ENCODE measurements around the gene TP63. TPM values are rescaled to one million over a fixed set of nuclear protein-coding genes. Genes with fewer than 3 reads are reported as not detected.

The TP63 gene
- total RNA-seq, 1 experiment from 2014 or later = not detected

DNA sequence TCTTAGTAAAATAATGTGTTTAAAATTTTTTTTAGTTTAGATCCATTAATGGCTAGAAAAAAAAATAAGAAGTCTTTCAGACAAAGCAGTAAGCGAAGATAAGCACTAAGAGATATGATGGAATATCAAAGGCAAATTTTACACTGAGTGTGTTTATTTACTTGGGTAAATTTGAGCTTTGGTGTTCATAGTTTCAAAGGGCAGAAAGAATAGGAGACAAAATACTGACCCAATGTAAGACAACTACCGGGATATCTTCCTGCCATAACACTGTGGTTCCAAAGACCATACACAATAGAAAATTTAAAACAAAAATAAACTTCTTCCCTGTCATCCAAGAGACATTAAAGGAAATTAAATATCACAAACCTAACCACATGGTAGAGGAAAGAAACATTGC lies 25.5 kb upstream of the TP63 start:
- Histone ChIP-seq H3K18ac (ENCODE audit: insufficient read length, low read depth, low read length) (no peak overlapping the region), H2BK12ac (ENCODE audit: insufficient read length, low read depth, low read length) (no peak overlapping the region), H3K4me1 (ENCODE audit: insufficient read depth, low read length) (no peaks in the 10 kb centered on the region), H3T11ph (ENCODE audit: low read length) (no peak overlapping the region), H2AFZ (ENCODE audit: low read length) (no peak overlapping the region), H4K91ac (ENCODE audit: insufficient read length, low read depth, low read length) (no peak overlapping the region), H3K4ac (ENCODE audit: low read depth, low read length) (no peak overlapping the region), H2AK5ac (ENCODE audit: insufficient read length, low read length) (no peak overlapping the region), H3K23me2 (ENCODE audit: insufficient read length, low read depth, low read length, poor library complexity, severe bottlenecking) (no peaks in the 10 kb centered on the region), H3K9me3 (ENCODE audit: control insufficient read depth, low read depth, low read length) (no peaks in the 10 kb centered on the region), H3K79me2 (ENCODE audit: insufficient read depth, low read length) (no peaks in the 10 kb centered on the region), H2BK5ac (ENCODE audit: insufficient read length, low read length) (no peak overlapping the region), H3K27ac (ENCODE audit: insufficient read length, low read depth, low read length) (no peak overlapping the region), H4K8ac (replicated peaks; ENCODE audit: insufficient read length, low read depth, low read length) (no peak overlapping the region), H2BK120ac (ENCODE audit: low read depth, low read length, poor library complexity, severe bottlenecking) (no peak overlapping the region), H3K9ac (ENCODE audit: extremely low read depth, insufficient read length, low read length) (no peak overlapping the region), H2BK15ac (ENCODE audit: low read depth, low read length) (no peak overlapping the region), H3K14ac (ENCODE audit: insufficient read depth, low read length) (no peak overlapping the region), H2BK20ac (ENCODE audit: low read depth, low read length, poor library complexity, severe bottlenecking) (no peak overlapping the region), H3K79me1 (ENCODE audit: insufficient read depth, low read depth, low read length, poor library complexity, severe bottlenecking) (no peaks in the 10 kb centered on the region), H3K23ac (ENCODE audit: insufficient read length, low read depth, low read length) (no peak overlapping the region), H3K27me3 (ENCODE audit: insufficient read depth, low read length) (no peaks in the 10 kb centered on the region), H3K4me2 (ENCODE audit: insufficient read depth, insufficient read length, low read length) (no peak overlapping the region), H4K5ac (ENCODE audit: insufficient read length, low read depth, low read length) (no peak overlapping the region), H3K56ac (ENCODE audit: insufficient read length, low read depth, low read length) (no peak overlapping the region), H4K20me1 (ENCODE audit: control insufficient read depth, insufficient read depth, insufficient read length) (no peaks in the 10 kb centered on the region)
- no CpG with 5 or more reads among the region's 2 CpGs for WGBS (ENCODE audit: extremely low coverage, insufficient read length, low lambda C conversion rate)
- no peaks in the 10 kb centered on the region for H3K27me3 Mint-ChIP-seq (ENCODE audit: low read depth)
- no peak overlapping the region for H3K27ac Mint-ChIP-seq
- H3K4me3 Mint-ChIP-seq = no peak overlapping the region
- no peaks in the 10 kb centered on the region for H3K4me1 Mint-ChIP-seq
- H3K9me3 Mint-ChIP-seq = no peaks in the 10 kb centered on the region; a peak in 3 of 5 replicates
- TF ChIP-seq, protein P1, sequence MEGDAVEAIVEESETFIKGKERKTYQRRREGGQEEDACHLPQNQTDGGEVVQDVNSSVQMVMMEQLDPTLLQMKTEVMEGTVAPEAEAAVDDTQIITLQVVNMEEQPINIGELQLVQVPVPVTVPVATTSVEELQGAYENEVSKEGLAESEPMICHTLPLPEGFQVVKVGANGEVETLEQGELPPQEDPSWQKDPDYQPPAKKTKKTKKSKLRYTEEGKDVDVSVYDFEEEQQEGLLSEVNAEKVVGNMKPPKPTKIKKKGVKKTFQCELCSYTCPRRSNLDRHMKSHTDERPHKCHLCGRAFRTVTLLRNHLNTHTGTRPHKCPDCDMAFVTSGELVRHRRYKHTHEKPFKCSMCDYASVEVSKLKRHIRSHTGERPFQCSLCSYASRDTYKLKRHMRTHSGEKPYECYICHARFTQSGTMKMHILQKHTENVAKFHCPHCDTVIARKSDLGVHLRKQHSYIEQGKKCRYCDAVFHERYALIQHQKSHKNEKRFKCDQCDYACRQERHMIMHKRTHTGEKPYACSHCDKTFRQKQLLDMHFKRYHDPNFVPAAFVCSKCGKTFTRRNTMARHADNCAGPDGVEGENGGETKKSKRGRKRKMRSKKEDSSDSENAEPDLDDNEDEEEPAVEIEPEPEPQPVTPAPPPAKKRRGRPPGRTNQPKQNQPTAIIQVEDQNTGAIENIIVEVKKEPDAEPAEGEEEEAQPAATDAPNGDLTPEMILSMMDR (conservative IDR thresholded peaks at IDR 0.05) = no peak
- H3K36me3 Mint-ChIP-seq (ENCODE audit: insufficient read depth in 1 of 3, low read depth in 3 of 3) = peaks cover 0 to 5% (median 0%) of the 10 kb centered on the region in 3 experiments; a peak in 3 of 7 replicates
- no peak for DNase-seq

Data from H9 (cell line).